ENCODE measurements around the gene DHRS4. TPM values are rescaled to one million over a fixed set of nuclear protein-coding genes. Genes with fewer than 3 reads are reported as not detected.

Gene DHRS4
- total RNA-seq, 2 donors from 2014 or later = 37.0 to 40.6 TPM

- 25% methylated on average over 3 of the region's 3 CpGs for WGBS
- no peaks in the 10 kb centered on the region for H3K4me1 ChIP-seq (replicated peaks)
- no peaks in the 10 kb centered on the region for H3K27me3 ChIP-seq (replicated peaks; ENCODE audit: insufficient read depth)
- no peak for DNase-seq (ENCODE audit: low spot score)
- intact Hi-C loops (cut with DNase I) = no loop called here
- no peak overlapping the region for H3K4me3 ChIP-seq
- H3K9me3 ChIP-seq = no peaks in the 10 kb centered on the region
- no peak overlapping the region for H3K27ac ChIP-seq
- TF ChIP-seq, protein P1, sequence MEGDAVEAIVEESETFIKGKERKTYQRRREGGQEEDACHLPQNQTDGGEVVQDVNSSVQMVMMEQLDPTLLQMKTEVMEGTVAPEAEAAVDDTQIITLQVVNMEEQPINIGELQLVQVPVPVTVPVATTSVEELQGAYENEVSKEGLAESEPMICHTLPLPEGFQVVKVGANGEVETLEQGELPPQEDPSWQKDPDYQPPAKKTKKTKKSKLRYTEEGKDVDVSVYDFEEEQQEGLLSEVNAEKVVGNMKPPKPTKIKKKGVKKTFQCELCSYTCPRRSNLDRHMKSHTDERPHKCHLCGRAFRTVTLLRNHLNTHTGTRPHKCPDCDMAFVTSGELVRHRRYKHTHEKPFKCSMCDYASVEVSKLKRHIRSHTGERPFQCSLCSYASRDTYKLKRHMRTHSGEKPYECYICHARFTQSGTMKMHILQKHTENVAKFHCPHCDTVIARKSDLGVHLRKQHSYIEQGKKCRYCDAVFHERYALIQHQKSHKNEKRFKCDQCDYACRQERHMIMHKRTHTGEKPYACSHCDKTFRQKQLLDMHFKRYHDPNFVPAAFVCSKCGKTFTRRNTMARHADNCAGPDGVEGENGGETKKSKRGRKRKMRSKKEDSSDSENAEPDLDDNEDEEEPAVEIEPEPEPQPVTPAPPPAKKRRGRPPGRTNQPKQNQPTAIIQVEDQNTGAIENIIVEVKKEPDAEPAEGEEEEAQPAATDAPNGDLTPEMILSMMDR (IDR thresholded peaks at IDR 0.05) = no peak
- TF ChIP-seq POLR2AphosphoS5 (IDR thresholded peaks at IDR 0.05) (no peak), POLR2A (IDR thresholded peaks at IDR 0.05) (no peak)
- H3K36me3 ChIP-seq = no peaks in the 10 kb centered on the region
Observed at GRCh38 chr14:23916004-23916403, 37.6 kb upstream of the DHRS4 start.

- H3K4me3 ChIP-seq = no peak overlapping the region
- no peak overlapping the region for H3K27ac ChIP-seq
- no peaks in the 10 kb centered on the region for H3K4me1 ChIP-seq (replicated peaks)
- intact Hi-C loops (cut with DNase I) = no loop called here
- no peak for DNase-seq (ENCODE audit: low spot score)
- TF ChIP-seq POLR2AphosphoS5 (IDR thresholded peaks at IDR 0.05) = no peak
- TF ChIP-seq POLR2A (IDR thresholded peaks at IDR 0.05) = no peak
- TF ChIP-seq, protein P1 (IDR thresholded peaks at IDR 0.05) = no peak
- no peaks in the 10 kb centered on the region for H3K27me3 ChIP-seq (replicated peaks; ENCODE audit: insufficient read depth)
- no peaks in the 10 kb centered on the region for H3K36me3 ChIP-seq
- 60% methylated on average over 5 of the region's 5 CpGs for WGBS
- H3K9me3 ChIP-seq = no peaks in the 10 kb centered on the region
Observed at GRCh38 chr14:23916446-23916845, 37.1 kb upstream of the DHRS4 start.

DNA sequence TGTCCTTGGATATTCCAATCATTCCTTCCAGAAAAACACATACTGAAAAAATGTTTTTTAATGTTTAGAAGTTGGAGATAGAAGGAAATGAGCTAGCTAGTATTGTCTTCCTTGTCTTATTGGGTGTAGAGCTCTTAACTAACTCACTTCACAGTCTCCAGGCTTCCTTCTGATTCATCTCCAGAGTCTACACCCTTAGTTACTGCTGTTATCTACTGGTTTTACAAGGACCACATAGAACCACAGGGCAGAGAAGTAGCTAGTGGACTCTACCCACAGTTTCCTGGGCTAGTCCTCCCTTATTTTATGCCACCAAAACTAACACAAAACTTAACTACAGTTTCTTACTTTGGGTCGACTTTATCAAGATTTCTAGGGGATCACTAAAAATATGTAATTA, 31.0 kb upstream of the DHRS4 start:
- intact Hi-C loops (cut with DNase I) = no loop called here
- TF ChIP-seq, protein P1 (IDR thresholded peaks at IDR 0.05) = no peak
- TF ChIP-seq POLR2AphosphoS5 (IDR thresholded peaks at IDR 0.05) (no peak), POLR2A (IDR thresholded peaks at IDR 0.05) (no peak)
- Histone ChIP-seq H3K27ac (no peak overlapping the region), H3K9me3 (no peaks in the 10 kb centered on the region), H3K36me3 (no peaks in the 10 kb centered on the region), H3K4me1 (replicated peaks) (no peaks in the 10 kb centered on the region), H3K4me3 (no peak overlapping the region), H3K27me3 (replicated peaks; ENCODE audit: insufficient read depth) (no peaks in the 10 kb centered on the region)
- 83% methylated on average over 1 of the region's 1 CpG for WGBS
- DNase-seq (ENCODE audit: low spot score) = no peak

DNA sequence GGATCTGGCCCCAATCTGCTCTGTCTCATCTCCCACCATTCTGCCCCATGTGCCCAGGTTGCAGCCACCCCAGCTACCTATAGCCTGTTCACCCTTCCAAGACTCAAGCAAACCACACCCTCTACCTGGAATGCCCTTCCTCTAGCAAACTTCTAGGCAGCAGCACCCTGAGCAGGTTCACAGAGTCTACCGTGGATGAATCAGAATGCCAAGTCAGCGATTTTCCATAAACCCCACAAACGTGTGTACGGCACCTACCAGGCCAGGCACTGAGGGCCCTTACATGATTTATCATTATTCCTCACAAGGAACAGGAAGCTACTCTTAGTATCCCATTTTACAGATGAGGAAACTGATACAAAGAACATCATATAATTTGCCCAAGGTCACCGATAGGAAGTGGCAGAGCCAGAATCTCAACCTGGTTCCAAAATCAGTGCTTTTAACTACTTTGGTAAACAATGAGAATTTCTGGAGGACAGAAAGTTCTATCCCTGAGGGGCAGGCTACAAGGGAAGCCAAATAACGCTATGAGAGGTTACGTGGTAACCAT, 28.0 kb upstream of the DHRS4 start:
- Histone ChIP-seq H3K4me1 (replicated peaks) (no peaks in the 10 kb centered on the region), H3K27ac (no peak overlapping the region), H3K27me3 (replicated peaks; ENCODE audit: insufficient read depth) (no peaks in the 10 kb centered on the region), H3K36me3 (no peaks in the 10 kb centered on the region), H3K9me3 (no peaks in the 10 kb centered on the region), H3K4me3 (no peak overlapping the region)
- TF ChIP-seq, protein P1 (IDR thresholded peaks at IDR 0.05) = no peak
- no peak for TF ChIP-seq POLR2A (IDR thresholded peaks at IDR 0.05)
- TF ChIP-seq POLR2AphosphoS5 (IDR thresholded peaks at IDR 0.05) = no peak
- intact Hi-C loops (cut with DNase I) = no loop called here
- DNase-seq (ENCODE audit: low spot score) = no peak
- 85% methylated on average over 7 of the region's 7 CpGs for WGBS

GRCh38 chr14:23926543-23926942, 27.0 kb upstream of the DHRS4 start:
- no peaks in the 10 kb centered on the region for H3K36me3 ChIP-seq
- H3K4me3 ChIP-seq = no peak overlapping the region
- no peaks in the 10 kb centered on the region for H3K27me3 ChIP-seq (replicated peaks; ENCODE audit: insufficient read depth)
- no peak for DNase-seq (ENCODE audit: low spot score)
- no peaks in the 10 kb centered on the region for H3K4me1 ChIP-seq (replicated peaks)
- H3K9me3 ChIP-seq = no peaks in the 10 kb centered on the region
- no peak overlapping the region for H3K27ac ChIP-seq
- TF ChIP-seq, protein P1 (IDR thresholded peaks at IDR 0.05) = no peak
- TF ChIP-seq POLR2AphosphoS5 (IDR thresholded peaks at IDR 0.05) (no peak), POLR2A (IDR thresholded peaks at IDR 0.05) (no peak)
- intact Hi-C loops (cut with DNase I) = no loop called here
- 94% methylated on average over 11 of the region's 11 CpGs for whole genome bisulfite sequencing
